Measurements from ENCODE around the gene HIVEP3.

The HIVEP3 gene

GRCh38 chr1:41848216-41848952 lies 70.3 kb downstream of the HIVEP3 start:
- TF ChIP-seq CREB1 (IDR thresholded peaks at IDR 0.05; ENCODE audit: low read depth) (no peak), REST (IDR thresholded peaks at IDR 0.05; ENCODE audit: low read depth) (no peak), EP300 (IDR thresholded peaks at IDR 0.05; ENCODE audit: borderline replicate concordance) (no peak), TEAD4 (IDR thresholded peaks at IDR 0.05) (no peak), TAF1 (IDR thresholded peaks at IDR 0.05; ENCODE audit: low read depth) (no peak), EGR1 (IDR thresholded peaks at IDR 0.05) (no peak), TCF12 (IDR thresholded peaks at IDR 0.05; ENCODE audit: low read depth) (no peak), FOXM1 (IDR thresholded peaks at IDR 0.05; ENCODE audit: borderline replicate concordance, low read depth) (no peak), ZBTB7A (IDR thresholded peaks at IDR 0.05; ENCODE audit: low read depth) (no peak), RAD21 (IDR thresholded peaks at IDR 0.05; ENCODE audit: low read depth) (no peak), YY1 (IDR thresholded peaks at IDR 0.05; ENCODE audit: low read depth) (no peak), NFIC (IDR thresholded peaks at IDR 0.05) (no peak), CEBPB (IDR thresholded peaks at IDR 0.05) (no peak)
- TF ChIP-seq, protein P1, sequence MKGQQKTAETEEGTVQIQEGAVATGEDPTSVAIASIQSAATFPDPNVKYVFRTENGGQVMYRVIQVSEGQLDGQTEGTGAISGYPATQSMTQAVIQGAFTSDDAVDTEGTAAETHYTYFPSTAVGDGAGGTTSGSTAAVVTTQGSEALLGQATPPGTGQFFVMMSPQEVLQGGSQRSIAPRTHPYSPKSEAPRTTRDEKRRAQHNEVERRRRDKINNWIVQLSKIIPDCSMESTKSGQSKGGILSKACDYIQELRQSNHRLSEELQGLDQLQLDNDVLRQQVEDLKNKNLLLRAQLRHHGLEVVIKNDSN (IDR thresholded peaks at IDR 0.05): no peak
- TF ChIP-seq, protein P2, sequence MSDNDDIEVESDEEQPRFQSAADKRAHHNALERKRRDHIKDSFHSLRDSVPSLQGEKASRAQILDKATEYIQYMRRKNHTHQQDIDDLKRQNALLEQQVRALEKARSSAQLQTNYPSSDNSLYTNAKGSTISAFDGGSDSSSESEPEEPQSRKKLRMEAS (IDR thresholded peaks at IDR 0.05): no peak

GRCh38 chr1:41847733-41848132 lies 71.0 kb downstream of the HIVEP3 start:
- TF ChIP-seq, protein P2 (IDR thresholded peaks at IDR 0.05): no peak
- no peak for TF ChIP-seq EP300 (IDR thresholded peaks at IDR 0.05; ENCODE audit: borderline replicate concordance)
- TF ChIP-seq, protein P1 (IDR thresholded peaks at IDR 0.05): no peak
- TF ChIP-seq TEAD4 (IDR thresholded peaks at IDR 0.05): no peak
- no peak for TF ChIP-seq CREB1 (IDR thresholded peaks at IDR 0.05; ENCODE audit: low read depth)
- no peak for TF ChIP-seq NFIC (IDR thresholded peaks at IDR 0.05)
- TF ChIP-seq REST (IDR thresholded peaks at IDR 0.05; ENCODE audit: low read depth): no peak
- no peak for TF ChIP-seq YY1 (IDR thresholded peaks at IDR 0.05; ENCODE audit: low read depth)
- TF ChIP-seq TAF1 (IDR thresholded peaks at IDR 0.05; ENCODE audit: low read depth): no peak
- TF ChIP-seq FOXM1 (IDR thresholded peaks at IDR 0.05; ENCODE audit: borderline replicate concordance, low read depth): no peak
- no peak for TF ChIP-seq RAD21 (IDR thresholded peaks at IDR 0.05; ENCODE audit: low read depth)
- TF ChIP-seq TCF12 (IDR thresholded peaks at IDR 0.05; ENCODE audit: low read depth): no peak
- no peak for TF ChIP-seq ZBTB7A (IDR thresholded peaks at IDR 0.05; ENCODE audit: low read depth)
- no peak for TF ChIP-seq CEBPB (IDR thresholded peaks at IDR 0.05)

DNA sequence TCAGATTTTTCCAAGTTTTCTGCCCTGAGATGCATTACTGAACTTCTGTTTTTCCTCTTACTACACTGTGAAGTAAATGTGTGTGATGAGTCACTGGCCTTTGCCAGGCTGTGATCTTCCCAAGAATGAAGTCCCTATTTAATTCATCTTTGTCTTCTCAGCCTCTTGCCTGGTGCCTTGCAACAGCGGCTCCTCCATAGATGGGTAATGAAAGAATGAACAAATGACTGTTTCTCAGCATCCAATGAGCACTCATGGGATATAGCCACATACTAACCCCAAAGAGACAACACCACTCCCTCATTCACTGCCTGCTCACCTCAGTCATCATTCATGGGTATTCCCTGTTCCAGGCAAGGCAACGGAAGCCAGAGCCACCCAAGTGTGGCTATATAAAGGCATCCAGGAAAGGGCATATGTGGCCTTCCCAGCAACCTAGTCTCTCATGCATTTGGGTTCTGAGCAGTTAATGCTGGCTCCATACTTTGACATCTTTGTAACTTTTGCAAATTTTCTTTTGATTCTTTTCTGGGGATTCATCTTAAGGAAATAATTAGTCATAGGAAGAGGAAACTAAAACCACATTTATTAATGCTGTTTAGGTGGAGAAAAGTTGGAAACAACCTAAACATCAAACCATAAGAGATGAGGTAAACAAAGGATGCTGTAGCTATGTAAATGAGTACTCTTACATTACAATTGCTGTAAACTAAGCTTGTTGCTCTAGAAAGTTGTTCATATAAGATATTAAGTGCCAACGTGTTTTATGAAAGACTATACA lies 71.9 kb downstream of the HIVEP3 start:
- no peak for TF ChIP-seq TAF1 (IDR thresholded peaks at IDR 0.05; ENCODE audit: low read depth)
- no peak for TF ChIP-seq FOXM1 (IDR thresholded peaks at IDR 0.05; ENCODE audit: borderline replicate concordance, low read depth)
- no peak for TF ChIP-seq CREB1 (IDR thresholded peaks at IDR 0.05; ENCODE audit: low read depth)
- no peak for TF ChIP-seq NFIC (IDR thresholded peaks at IDR 0.05)
- TF ChIP-seq ZBTB7A (IDR thresholded peaks at IDR 0.05; ENCODE audit: low read depth): no peak

DNA sequence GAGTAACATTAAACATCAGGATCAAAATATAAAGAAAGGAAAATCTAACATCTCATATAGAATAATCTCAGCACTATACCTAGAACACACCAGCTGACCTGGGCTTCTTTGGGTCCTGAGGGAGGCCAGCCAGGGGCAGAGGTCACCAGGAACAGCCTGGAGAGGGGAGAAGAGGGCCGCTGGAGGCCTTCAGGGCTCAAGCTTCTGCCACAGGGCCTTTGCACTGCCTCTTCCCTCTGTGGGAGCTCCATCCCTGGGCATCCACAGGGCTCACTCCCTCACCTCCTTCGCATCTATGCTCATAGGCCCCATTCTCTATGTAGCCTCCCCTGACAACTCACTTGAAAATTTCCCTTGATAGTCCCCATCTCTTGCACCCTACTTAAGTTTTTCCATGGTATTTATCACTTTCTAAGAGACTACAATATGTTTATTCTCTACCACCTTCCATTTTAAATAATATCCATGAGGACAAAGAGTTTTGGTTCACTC lies 73.9 kb downstream of the HIVEP3 start:
- TF ChIP-seq ZBTB7A (IDR thresholded peaks at IDR 0.05; ENCODE audit: low read depth): no peak
- no peak for TF ChIP-seq CREB1 (IDR thresholded peaks at IDR 0.05; ENCODE audit: low read depth)
- no peak for TF ChIP-seq TAF1 (IDR thresholded peaks at IDR 0.05; ENCODE audit: low read depth)
- TF ChIP-seq TEAD4 (IDR thresholded peaks at IDR 0.05): no peak
- TF ChIP-seq, protein P2 (IDR thresholded peaks at IDR 0.05): no peak
- no peak for TF ChIP-seq EP300 (IDR thresholded peaks at IDR 0.05; ENCODE audit: borderline replicate concordance)
- no peak for TF ChIP-seq REST (IDR thresholded peaks at IDR 0.05; ENCODE audit: low read depth)
- TF ChIP-seq FOXM1 (IDR thresholded peaks at IDR 0.05; ENCODE audit: borderline replicate concordance, low read depth): no peak
- TF ChIP-seq RAD21 (IDR thresholded peaks at IDR 0.05; ENCODE audit: low read depth): no peak
- TF ChIP-seq, protein P1 (IDR thresholded peaks at IDR 0.05): no peak
- TF ChIP-seq YY1 (IDR thresholded peaks at IDR 0.05; ENCODE audit: low read depth): no peak
- no peak for TF ChIP-seq TCF12 (IDR thresholded peaks at IDR 0.05; ENCODE audit: low read depth)
- TF ChIP-seq EGR1 (IDR thresholded peaks at IDR 0.05): no peak
